Measurements from ENCODE around the gene SELL.
"Not testable (repeated sequence)": the region's sequence is repeated elsewhere in the genome, so short reads cannot be mapped to it uniquely, and the experiment has no call there.

The SELL gene

GRCh38 chr1:169667227-169667639, 44.2 kb downstream of the SELL start:
- DNase-seq (ENCODE audit: low read depth): not testable (repeated sequence)

- DNase-seq (ENCODE audit: low read depth): not testable (repeated sequence)
Measured at GRCh38 chr1:169662680-169663079, 48.7 kb downstream of the SELL start.

GRCh38 chr1:169661066-169661465, 50.4 kb downstream of the SELL start:
- DNase-seq (ENCODE audit: low read depth): not testable (repeated sequence)

GRCh38 chr1:169658777-169659176, 52.6 kb downstream of the SELL start:
- DNase-seq (ENCODE audit: low read depth): not testable (repeated sequence)

- no peak for DNase-seq (ENCODE audit: low read depth)
Measured at GRCh38 chr1:169653873-169654272, 57.5 kb downstream of the SELL start.

GRCh38 chr1:169651035-169651434, 60.4 kb downstream of the SELL start:
- no peak for DNase-seq (ENCODE audit: low read depth)

GRCh38 chr1:169650551-169650950, 60.9 kb downstream of the SELL start:
- no peak for DNase-seq (ENCODE audit: low read depth)

- no peak for DNase-seq (ENCODE audit: low read depth)
Measured at GRCh38 chr1:169648709-169649108, 62.7 kb downstream of the SELL start.

GRCh38 chr1:169648187-169648586, 63.2 kb downstream of the SELL start:
- no peak for DNase-seq (ENCODE audit: low read depth)

- DNase-seq (ENCODE audit: low read depth): no peak
Measured at GRCh38 chr1:169647512-169647911, 63.9 kb downstream of the SELL start.

GRCh38 chr1:169644297-169644696, 67.1 kb downstream of the SELL start:
- no peak for DNase-seq (ENCODE audit: low read depth)

Measured in fibroblast of gingiva (primary cell).